SH-SY5Y (cell line): ENCODE data around the gene PELI1.

Experiments
- GATA2 ChIP-seq: IDR thresholded peaks from 2 replicates; pipeline ENCODE4 v1.6.1; 2011; ENCODE audit warnings: mild to moderate bottlenecking, low read depth, low read length
- GATA3 ChIP-seq: IDR thresholded peaks from 2 replicates; pipeline ENCODE4 v1.6.1; 2011; ENCODE audit warnings: low read depth, mild to moderate bottlenecking, low read length, moderate library complexity

Gene PELI1

DNA sequence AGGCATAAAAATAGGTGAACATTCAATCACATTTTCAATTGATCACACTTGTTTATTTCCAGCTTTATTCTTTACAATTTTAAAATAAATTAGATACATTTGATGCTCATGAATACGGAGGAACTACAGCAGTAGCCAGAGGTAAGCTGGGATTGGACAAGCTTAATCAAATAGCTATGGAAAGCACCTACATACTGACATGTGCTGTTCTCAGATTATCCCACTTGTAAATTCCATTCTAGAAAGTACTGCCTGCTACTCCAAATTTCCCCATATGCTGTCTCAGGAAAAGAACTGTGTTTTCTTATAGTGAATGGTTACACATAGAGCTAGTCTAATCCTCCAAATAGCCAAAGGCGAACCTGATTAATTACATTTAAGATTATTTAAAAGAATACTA, 24.2 kb downstream of the PELI1 start:
- no peak for TF ChIP-seq GATA3
- no peak for TF ChIP-seq GATA2

DNA sequence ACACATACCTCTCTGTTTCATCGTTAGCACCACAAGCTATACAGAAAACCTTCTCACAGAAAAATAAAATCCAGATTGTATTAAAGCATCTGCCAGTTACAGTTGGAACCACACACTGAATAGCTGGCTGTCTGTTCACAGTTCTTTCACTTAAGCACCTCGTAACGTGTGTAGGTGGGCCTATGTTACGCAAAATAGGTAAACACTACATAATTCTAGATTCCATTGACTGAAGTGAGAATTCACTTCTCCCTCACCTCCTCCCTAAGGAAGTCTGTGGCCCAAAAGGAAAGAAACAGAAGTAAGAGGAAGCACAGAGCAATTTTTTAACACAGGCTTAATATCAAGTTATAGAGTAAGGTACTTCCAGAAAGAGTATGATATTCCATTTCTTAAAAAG, 24.9 kb downstream of the PELI1 start:
- TF ChIP-seq GATA2 (no peak), GATA3 (no peak)

DNA sequence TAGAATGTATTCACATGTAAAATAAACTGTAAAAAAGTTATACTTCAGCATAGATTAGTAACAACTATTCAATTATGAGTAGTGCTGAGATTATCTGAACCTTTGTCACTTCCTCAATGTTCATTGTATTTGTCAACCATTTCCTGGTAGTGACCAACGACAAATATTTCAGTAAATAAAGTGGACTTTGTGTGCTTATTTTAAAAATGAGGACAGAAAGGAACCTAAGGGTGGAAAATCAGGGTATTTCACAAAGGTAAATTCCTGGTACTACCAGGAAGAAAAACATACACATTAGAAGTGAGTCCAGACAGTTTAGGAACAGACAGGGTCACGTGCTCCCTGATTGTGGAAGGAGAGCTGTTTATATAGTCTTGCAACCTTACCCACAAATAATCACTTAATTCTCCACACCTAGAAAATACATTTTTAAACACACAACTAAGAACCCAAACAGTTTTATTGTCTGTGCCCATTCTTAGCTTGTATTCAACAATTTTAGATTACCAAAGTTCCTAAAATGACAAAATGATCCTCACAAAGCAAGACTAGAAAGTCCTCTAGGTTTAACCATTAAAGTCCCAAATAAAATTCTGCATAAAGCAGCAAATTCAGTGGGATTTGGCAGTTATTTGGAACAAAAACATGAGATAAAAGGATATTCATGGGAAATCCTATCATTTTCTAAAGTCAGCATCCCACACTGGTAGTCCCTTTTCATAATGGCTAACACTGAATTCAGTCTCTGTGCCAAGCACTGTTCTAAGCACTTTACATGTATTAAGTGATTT, 28.2 kb downstream of the PELI1 start:
- no peak for TF ChIP-seq GATA3

DNA sequence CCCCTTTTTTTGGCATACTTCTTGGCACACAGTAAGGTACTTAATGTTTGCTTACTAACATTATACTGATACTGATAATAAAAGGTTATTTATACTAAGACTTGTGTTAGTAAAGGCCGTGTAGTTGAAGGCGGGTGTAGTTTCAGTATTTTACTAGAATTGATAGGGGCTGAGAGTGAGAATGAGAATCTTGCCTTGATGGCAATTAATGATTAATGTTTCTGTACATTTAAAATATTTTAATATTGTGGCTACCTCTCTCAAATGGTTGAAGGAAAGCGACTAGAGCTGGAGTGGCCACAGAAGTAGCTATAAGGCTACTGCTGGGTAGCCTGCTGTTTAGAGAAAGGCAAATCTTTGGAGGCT, 29.3 kb downstream of the PELI1 start:
- TF ChIP-seq GATA2 (no peak), GATA3 (no peak)

DNA sequence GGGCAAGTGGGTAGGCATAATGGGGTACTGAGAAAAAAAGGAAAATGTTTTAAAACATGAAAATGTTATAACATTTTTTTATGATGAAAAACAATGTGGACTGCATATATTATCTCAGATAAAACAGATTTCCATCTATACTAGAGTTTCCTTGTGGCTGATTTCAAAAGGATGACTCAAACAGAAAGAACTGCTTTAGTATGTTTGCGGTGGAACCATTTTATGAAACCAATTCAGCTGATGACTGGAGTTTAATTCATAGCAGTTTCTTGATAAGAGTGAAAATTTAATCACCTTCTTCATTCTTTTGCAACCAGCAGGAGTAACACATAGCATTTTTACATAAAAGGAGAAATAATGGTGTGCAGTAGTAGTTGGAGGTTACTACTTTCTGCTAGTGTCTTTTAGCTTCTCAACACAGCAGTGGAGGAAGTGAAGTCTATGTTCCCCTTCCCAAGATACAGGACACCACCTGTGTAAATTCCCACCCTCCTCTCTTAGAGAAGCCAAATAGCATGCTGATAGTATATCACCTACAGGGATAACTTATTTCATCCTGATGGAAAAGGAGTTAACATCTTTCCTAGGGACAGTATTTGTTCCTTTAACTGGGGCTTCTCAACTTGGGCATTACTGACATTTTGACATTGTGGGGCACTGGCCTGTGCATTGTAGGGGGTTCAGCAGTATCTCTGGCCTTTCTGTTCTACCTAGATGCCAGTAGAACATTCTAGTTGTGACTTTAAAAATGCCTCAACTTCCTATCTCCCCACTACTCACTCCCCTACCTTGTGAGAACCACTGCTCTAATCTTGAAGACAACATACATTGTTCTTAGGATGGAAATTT, 29.9 kb downstream of the PELI1 start:
- TF ChIP-seq GATA2 (no peak), GATA3 (no peak)

DNA sequence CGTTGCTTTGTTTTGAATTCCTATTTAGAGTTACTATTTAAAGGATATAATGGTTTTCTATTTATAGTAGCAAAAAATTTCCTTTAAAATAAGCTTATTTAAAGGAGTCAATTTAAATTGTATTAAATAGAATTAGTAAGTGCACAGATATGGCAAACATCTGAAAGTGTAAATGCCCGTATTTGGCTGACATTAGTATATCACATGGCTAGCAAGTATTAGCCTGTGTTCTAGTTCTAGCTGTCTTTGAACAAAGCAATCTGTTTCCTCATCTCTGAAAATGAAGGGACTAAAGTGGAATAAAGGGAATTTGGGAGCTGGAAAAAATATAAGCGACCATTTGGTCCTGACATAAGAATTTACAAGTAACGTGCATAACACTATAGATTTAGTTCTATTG, 32.2 kb downstream of the PELI1 start:
- TF ChIP-seq GATA2 = no peak
- no peak for TF ChIP-seq GATA3

DNA sequence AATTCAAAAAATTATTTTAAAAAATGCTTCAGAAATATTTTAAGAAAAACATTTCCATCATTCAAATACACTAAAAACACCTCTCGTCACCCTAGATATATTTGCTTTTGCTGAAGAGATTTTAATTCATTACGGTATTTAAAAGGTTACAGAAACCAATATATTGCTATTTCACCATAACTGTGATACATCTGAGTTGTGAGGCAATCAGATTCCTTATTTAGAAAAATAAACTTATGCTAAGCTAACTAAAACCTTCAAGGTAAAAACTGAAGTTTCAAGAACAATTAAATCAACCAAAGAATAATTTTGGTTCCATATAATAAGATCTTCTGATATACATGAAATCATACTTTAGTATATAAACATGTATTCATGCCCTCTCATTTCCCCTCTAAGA, 32.8 kb downstream of the PELI1 start:
- TF ChIP-seq GATA2 (no peak), GATA3 (no peak)

DNA sequence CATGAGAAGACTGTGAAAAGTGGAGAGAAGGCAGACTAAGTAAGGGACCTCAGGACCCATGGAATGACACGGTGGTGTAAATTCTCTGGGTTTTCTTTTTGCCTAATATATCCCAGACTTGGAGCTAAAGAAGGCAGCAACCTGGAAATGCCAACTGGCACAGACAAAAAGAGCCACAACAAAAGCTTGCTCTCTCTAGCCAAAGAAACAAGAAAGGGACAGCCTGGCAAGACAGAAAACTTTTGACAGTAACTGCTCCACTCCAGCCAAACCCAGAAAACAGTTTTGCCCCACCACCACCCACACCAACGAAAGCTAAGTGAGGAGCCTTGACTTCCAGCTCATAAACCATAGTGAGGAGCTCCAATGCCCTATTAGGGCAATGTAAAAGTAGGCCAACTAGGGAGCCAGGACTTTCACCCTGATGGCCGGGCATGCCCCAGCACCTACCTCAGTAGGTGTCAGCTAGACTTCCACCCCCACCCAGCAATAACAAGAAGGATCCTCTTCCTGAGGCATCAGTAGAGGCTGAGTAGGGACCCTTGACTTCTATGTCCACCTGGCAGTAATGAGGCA, 35.5 kb downstream of the PELI1 start:
- TF ChIP-seq GATA2 (no peak), GATA3 (no peak)

DNA sequence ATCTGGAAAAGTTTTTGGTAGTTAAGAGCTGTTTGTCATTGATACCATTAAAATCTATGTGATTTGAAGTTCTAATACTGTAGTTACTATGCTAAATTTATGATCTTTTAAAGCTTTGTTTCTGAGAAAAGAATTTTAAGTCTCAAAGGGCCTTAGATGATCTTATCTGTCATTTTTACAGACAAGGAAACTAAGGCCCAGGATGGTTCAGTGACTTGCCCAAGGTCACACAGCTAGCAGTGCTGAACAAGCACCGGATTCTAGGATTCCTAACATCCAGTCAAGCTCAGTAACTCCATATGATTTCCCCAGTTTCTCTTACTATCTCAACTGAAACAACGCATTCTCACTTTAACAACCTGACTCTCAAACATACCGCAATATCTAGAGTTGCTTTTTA, 37.7 kb downstream of the PELI1 start:
- no peak for TF ChIP-seq GATA3

DNA sequence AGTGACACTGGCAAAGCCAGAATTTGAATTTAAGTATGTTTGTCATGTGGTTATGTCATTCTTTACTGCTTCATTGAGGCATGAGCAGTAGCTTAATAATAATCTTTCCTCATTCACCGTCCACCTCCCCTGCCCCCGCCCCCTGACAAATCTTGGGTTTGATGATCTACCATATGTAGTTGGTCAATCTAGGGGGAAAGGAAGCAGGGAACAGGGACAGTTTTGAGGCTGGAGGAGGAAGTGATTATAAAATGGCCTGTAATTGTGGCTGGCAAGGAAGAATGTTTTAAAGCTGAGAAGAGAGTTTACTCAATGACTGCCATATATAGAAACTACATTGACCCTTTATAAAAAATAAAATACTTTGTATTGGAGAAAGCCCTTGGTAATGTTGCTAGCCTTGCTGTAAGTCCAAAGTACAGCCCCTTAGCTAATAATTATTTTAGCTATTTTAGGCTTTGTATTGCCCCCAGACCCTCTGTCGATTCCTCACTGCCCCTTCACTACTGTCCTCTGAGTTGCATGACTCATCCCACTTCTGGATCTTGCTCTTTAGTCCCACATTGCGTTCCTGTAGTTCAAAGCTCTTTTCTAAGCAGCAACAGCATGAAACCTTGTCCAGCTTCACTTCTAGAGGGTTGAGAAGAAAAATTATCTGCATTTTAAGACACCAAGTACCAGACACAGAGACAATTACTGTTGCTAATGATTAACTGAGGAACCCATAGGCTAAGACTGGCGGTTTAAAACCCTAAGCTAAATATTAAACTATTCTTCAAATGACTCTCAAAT, 38.4 kb downstream of the PELI1 start:
- TF ChIP-seq GATA3 = no peak
- TF ChIP-seq GATA2 = no peak

DNA sequence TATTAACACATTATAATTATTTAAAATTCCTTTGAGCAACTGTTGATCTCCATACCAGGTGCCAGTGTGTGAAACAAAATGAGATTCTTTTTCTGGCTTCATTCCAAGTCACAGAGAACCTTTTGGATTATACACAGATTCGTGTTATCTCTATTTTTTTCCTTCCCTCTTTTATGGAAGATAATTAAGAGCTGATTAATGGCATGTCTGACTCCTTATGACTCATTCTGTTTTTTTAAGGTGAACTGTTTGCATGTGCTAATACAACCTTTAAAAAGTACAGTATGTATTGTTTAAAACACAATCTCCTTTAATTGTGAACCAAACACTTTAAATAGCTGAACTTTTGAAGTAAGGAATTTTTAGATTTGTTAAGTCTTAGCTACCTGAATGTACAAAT, 39.3 kb downstream of the PELI1 start:
- TF ChIP-seq GATA3 (no peak), GATA2 (no peak)

DNA sequence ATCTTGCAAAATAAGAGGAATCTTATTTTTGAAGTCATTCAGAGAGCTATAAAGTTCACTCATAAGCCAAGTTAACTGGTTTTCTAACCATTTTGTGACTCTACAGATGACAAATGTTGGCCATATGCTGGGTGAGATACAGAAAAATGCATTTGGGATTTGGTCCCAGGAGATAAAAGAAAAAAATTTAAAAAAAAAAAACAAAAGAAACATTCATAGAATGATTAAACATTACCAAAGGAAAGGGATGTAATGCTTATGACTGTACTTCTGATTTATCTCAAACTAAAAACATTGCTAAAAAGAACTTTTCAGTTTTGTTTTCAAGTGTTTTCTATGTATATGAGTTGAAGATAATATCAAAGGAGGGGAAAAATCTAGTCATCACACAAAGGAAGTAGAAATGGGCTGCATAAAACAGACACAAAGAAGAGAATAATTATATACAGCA, 43.1 kb downstream of the PELI1 start:
- TF ChIP-seq GATA3 (no peak), GATA2 (no peak)

DNA sequence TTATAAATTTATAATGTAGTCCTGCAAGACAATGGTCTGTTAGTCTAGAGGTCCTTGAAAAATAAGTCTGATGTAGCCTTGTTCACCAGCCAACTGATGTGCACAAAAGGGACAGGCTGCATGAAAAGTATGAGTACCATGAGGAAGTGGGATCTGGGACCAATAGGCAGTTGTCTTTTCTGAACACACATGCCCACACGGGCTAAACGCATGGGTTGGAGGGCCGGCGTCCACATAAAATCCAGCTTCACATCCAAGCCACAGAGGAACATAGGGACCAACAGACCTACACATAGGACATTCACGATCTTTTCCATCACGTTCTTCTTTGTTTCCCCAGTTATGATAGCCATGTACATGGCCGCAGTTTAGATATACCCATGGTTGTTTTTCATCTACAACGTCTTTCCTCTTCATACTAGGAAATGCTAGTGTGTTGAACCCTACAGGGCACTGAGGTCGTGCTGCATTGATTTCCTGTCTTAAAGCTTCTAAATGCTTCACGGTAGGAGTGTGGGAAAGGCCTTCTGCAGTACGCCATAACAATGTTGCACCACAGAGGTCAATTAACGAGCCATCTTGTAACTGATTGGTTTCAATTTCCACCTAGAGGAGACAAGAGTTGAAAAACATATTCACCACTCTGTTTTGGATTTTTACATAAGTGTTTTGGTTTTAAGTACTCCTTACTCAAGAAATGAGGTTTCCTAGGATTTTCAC, 49.4 kb downstream of the PELI1 start:
- TF ChIP-seq GATA3 = no peak

DNA sequence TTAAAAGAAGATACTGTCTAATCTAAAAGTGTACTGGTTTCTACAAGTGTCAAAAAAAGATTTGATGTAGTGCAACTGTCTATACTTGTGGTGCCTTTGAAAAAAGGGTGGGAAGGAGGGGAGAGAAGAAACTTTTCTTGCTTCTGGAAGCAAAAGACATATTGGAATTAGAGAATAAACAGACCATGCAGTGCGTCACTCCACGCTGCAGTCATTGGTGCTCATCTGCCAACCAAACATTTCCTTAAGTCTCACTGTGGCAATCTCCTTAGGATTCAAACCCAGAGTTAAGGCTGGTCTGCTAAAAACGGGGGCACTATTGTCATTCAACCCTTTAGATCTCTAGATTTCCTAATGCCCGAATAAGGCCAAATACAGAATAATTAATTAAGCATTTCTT, 50.9 kb downstream of the PELI1 start:
- TF ChIP-seq GATA2 (no peak), GATA3 (no peak)

DNA sequence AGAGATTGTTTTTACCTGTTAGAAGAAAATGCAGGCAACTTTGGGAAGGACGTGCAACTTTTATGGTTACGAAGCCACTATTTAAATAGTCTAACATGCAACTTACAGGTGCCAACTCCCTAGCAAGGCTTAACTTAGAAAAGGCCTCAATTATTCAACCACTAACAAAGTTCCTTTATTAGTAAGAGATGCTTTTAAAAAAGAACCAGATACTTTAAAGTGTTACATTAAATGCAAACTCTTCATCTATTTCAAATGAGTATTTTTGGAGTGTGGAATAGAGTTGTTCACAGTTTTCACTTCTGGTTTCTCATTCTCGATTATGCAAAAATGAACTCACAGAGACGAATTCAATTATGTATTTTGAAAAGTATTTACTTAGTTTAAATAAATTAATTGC, 51.7 kb downstream of the PELI1 start:
- TF ChIP-seq GATA2 = no peak
- TF ChIP-seq GATA3 = no peak
